CD8-positive, alpha-beta memory T cell (primary cell): ENCODE measurements around the gene KIAA0513. TPM values are rescaled to one million over a fixed set of nuclear protein-coding genes. Genes with fewer than 3 reads are reported as not detected.

ENCODE experiments used
- CTCF ChIA-PET: fragments of 350-600 bp; sonication (Branson Sonifier 250); formaldehyde crosslinking; loops from one replicate; lab custom pipeline; 2021; ENCODE audit warnings: antibody characterized with exemption; lab: Charles Lee
- POLR2A ChIA-PET: fragments of 350-600 bp; sonication (Branson Sonifier 250); formaldehyde crosslinking; loops from one replicate; lab custom pipeline; 2021; ENCODE audit warnings: antibody characterized with exemption; lab: Charles Lee
- DNase-seq, 5 donors: peaks; one replicate each; pipeline versions ENCODE4 v3.0.0 to v3.0.0-alpha.2; 2020 to 2022; ENCODE audit warnings: mixed read lengths in 1 of 5
- H3K27ac ChIP-seq: one replicate; pipeline ENCODE4 v1.7.0; 2013; ENCODE audit warnings: low read depth, mild to moderate bottlenecking, low read length, moderate library complexity
- H3K27me3 ChIP-seq: 2 replicates; pipeline ENCODE4 v1.7.0; 2013; ENCODE audit warnings: low read length, mild to moderate bottlenecking; ENCODE audit not compliant: insufficient read depth, poor library complexity, severe bottlenecking
- H3K36me3 ChIP-seq: 2 replicates; pipeline ENCODE4 v1.7.0; 2013; ENCODE audit warnings: mild to moderate bottlenecking, low read length, moderate library complexity; ENCODE audit not compliant: insufficient read depth
- H3K4me1 ChIP-seq: 2 replicates; pipeline ENCODE4 v1.7.0; 2013; ENCODE audit warnings: mild to moderate bottlenecking, low read length, moderate library complexity; ENCODE audit not compliant: insufficient read depth
- H3K4me3 ChIP-seq: 2 replicates; pipeline ENCODE4 v1.7.0; 2013; ENCODE audit warnings: mild to moderate bottlenecking, low read length
- H3K9me3 ChIP-seq: 2 replicates; pipeline ENCODE4 v1.7.0; 2013; ENCODE audit warnings: mild to moderate bottlenecking, low read length
- H3K27ac Mint-ChIP-seq, 8 donors: one replicate each; pipeline ENCODE4 v1.8.0; 2020 to 2021; ENCODE audit warnings: mixed read lengths in 8 of 8, mild to moderate bottlenecking in 6 of 8, inconsistent platforms in 3 of 8, moderate library complexity in 3 of 8
- H3K27me3 Mint-ChIP-seq, 2 donors: one replicate each; pipeline ENCODE4 v1.8.0; 2020 to 2021; ENCODE audit warnings: mixed read lengths in 2 of 2, mild to moderate bottlenecking in 1 of 2, moderate library complexity in 1 of 2
- H3K36me3 Mint-ChIP-seq, 3 donors: one replicate each; pipeline ENCODE4 v1.8.0; 2020 to 2021; ENCODE audit warnings: mixed read lengths in 3 of 3, inconsistent platforms in 1 of 3, mild to moderate bottlenecking in 1 of 3
- H3K4me1 Mint-ChIP-seq, 3 donors: one replicate each; pipeline ENCODE4 v1.8.0; 2020 to 2021; ENCODE audit warnings: mixed read lengths in 3 of 3, inconsistent platforms in 1 of 3, mild to moderate bottlenecking in 1 of 3
- H3K4me3 Mint-ChIP-seq, 7 donors: one replicate each; pipeline ENCODE4 v1.8.0; 2020 to 2021; ENCODE audit warnings: mixed read lengths in 7 of 7, mild to moderate bottlenecking in 6 of 7, moderate library complexity in 4 of 7, inconsistent platforms in 2 of 7
- H3K9me3 Mint-ChIP-seq, 5 donors: one replicate each; pipeline ENCODE4 v1.8.0; 2020 to 2022; ENCODE audit warnings: mixed read lengths in 5 of 5, mild to moderate bottlenecking in 3 of 5, moderate library complexity in 2 of 5, inconsistent platforms in 1 of 5
- polyA plus RNA-seq: library from polyadenylated mRNA; unstranded; fragments of 300-500 nt; fragmentation: Illumina TruSeq; gene quantifications from one replicate; pipeline ENCODE4 v1.2.3, GENCODE V29; 2021
- total RNA-seq, 2 experiments: library from RNA; stranded (reverse); gene quantifications; one replicate each; pipeline ENCODE4 v1.2.3, GENCODE V29; 2021

KIAA0513 gene
- total and polyA plus RNA-seq, 3 experiments from 2014 or later: 7.2 to 13.5 (median 13.2) TPM

- no peak overlapping the region for H3K4me3 Mint-ChIP-seq
- Histone ChIP-seq H3K27ac (no peak overlapping the region), H3K4me1 (peaks cover 3% of the 10 kb centered on the region), H3K27me3 (no peaks in the 10 kb centered on the region), H3K9me3 (no peaks in the 10 kb centered on the region), H3K4me3 (no peak overlapping the region), H3K36me3 (no peaks in the 10 kb centered on the region)
- DNase-seq: no peak
- H3K27me3 Mint-ChIP-seq: no peaks in the 10 kb centered on the region
- ChIA-PET CTCF (no interaction called here), POLR2A (no interaction called here)
- peaks cover 2 to 17% (median 5%) of the 10 kb centered on the region in 3 donors for H3K4me1 Mint-ChIP-seq
- H3K36me3 Mint-ChIP-seq: peaks cover 0 to 37% (median 3%) of the 10 kb centered on the region in 3 donors
- peak overlapping the region in 1 of 8 donors; percentile 8 for H3K27ac Mint-ChIP-seq
- no peaks in the 10 kb centered on the region for H3K9me3 Mint-ChIP-seq
Observed at GRCh38 chr16:85034591-85035433, 7.2 kb downstream of the KIAA0513 start.

DNA sequence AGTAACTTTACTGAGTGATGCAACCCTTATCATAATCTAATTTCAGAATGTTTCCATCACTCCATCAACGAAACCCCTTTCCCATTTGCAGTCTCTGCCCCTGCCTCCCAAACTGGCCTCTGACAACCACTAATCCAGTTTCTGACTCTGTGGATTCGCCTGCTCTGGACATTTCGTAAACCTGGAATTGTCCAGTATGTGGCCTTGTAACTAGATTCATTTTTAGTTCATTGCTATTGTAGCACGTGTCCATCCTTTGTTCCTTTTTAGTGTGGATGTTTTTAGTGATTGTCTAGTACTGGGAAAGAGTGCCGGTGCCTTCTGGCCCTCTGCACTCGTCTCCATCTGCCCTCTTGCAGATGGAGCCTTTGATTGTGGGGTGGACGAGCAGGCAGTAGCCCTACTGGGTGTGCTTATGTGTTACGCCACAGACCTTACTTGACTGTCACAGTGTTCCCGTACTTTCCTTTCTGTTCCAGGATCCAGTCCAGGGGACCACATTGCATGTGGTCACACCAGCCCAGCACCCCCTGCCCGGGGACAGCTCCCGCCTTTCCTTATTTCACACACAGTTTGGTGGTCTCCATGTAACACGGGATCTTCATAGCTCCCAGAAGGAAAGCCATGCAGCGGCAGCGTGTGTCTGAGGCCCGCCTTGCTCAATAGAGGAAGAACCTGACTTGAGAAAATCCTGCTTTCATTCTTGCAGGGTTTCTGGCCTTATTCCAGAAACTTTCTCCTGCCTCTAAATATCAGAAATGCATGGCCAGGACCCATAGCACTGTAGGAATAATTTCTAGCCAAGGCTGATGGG is 8.8 kb downstream of the KIAA0513 start:
- H3K27ac ChIP-seq: no peak overlapping the region
- Mint-ChIP-seq H3K27ac (peak overlapping the region in 1 of 8 donors; percentile 35), H3K27me3 (no peaks in the 10 kb centered on the region), H3K4me3 (no peak overlapping the region), H3K4me1 (peaks cover 0 to 8% (median 4%) of the 10 kb centered on the region in 3 donors), H3K9me3 (no peaks in the 10 kb centered on the region), H3K36me3 (peaks cover 0 to 36% (median 5%) of the 10 kb centered on the region in 3 donors)
- no peak overlapping the region for H3K4me3 ChIP-seq
- CTCF ChIA-PET: no interaction called here
- DNase-seq: no peak
- H3K27me3 ChIP-seq: no peaks in the 10 kb centered on the region
- H3K9me3 ChIP-seq: no peaks in the 10 kb centered on the region
- H3K4me1 ChIP-seq: no peaks in the 10 kb centered on the region
- no peaks in the 10 kb centered on the region for H3K36me3 ChIP-seq
- POLR2A ChIA-PET: no interaction called here

GRCh38 chr16:85037050-85037410 is 9.4 kb downstream of the KIAA0513 start:
- no peak overlapping the region for H3K27ac Mint-ChIP-seq
- no peaks in the 10 kb centered on the region for H3K36me3 ChIP-seq
- peaks cover 0 to 34% (median 7%) of the 10 kb centered on the region in 3 donors for H3K36me3 Mint-ChIP-seq
- ChIA-PET CTCF (no interaction called here), POLR2A (no interaction called here)
- no peaks in the 10 kb centered on the region for H3K9me3 Mint-ChIP-seq
- no peaks in the 10 kb centered on the region for H3K27me3 ChIP-seq
- no peak for DNase-seq
- H3K27me3 Mint-ChIP-seq: no peaks in the 10 kb centered on the region
- H3K4me1 ChIP-seq: no peaks in the 10 kb centered on the region
- H3K9me3 ChIP-seq: no peaks in the 10 kb centered on the region
- peaks cover 0 to 5% (median 1%) of the 10 kb centered on the region in 3 donors for H3K4me1 Mint-ChIP-seq
- H3K4me3 ChIP-seq: no peak overlapping the region
- no peak overlapping the region for H3K4me3 Mint-ChIP-seq
- H3K27ac ChIP-seq: no peak overlapping the region

DNA sequence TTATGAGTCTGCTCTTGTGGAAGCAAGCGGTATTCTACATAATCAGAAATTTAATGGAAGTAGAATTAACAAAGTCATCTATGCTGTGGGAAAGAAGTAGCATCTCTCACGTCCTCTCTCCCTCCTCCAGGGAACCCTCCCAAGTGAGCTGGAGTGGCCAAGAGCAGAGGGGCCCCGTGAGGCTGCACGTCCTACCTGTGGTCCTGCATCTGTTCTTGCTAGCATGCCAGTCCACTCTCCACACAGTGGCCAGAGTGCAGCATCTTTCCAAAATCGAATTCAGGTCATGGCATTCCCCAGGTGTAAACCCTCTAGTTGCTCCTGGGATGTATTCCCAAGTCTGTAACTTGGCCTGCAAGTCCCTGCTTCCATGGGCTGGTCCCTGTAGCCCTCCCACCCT is 10.1 kb downstream of the KIAA0513 start:
- CTCF ChIA-PET: no interaction called here

DNA sequence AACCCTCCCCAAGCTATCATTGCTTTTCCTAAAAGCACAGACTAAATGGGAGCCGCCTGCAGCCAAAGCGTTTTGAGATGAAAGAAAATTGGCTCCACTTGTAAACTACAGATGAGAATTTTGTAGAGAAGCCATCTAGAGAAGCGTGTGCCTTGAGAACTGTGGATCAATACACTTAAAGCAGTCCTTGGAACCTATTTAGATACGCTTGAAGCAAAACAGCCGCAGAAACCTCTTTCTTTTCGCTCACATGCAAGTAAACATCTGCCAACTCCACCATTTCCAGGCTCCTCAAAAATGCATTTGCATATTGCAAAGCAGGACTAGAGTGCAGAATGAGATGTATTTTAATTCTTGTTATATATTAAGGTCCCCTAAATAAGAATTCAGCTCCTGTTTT is 13.1 kb downstream of the KIAA0513 start:
- Histone ChIP-seq H3K4me3 (no peak overlapping the region), H3K27me3 (no peaks in the 10 kb centered on the region), H3K4me1 (no peaks in the 10 kb centered on the region), H3K36me3 (no peaks in the 10 kb centered on the region), H3K9me3 (no peaks in the 10 kb centered on the region), H3K27ac (no peak overlapping the region)
- H3K4me3 Mint-ChIP-seq: no peak overlapping the region
- peaks cover 0 to 24% (median 10%) of the 10 kb centered on the region in 3 donors for H3K36me3 Mint-ChIP-seq
- ChIA-PET CTCF (no interaction called here), POLR2A (no interaction called here)
- no peaks in the 10 kb centered on the region for H3K4me1 Mint-ChIP-seq
- H3K27ac Mint-ChIP-seq: no peak overlapping the region
- H3K27me3 Mint-ChIP-seq: no peaks in the 10 kb centered on the region
- no peaks in the 10 kb centered on the region for H3K9me3 Mint-ChIP-seq
- no peak for DNase-seq

More for the DNA sequence above, 10.1 kb downstream of the KIAA0513 start:
- peaks cover 0 to 30% (median 7%) of the 10 kb centered on the region in 3 donors for H3K36me3 Mint-ChIP-seq
- Histone ChIP-seq H3K9me3 (no peaks in the 10 kb centered on the region), H3K27me3 (no peaks in the 10 kb centered on the region), H3K4me1 (no peaks in the 10 kb centered on the region), H3K4me3 (no peak overlapping the region), H3K36me3 (no peaks in the 10 kb centered on the region), H3K27ac (no peak overlapping the region)
- H3K27me3 Mint-ChIP-seq: no peaks in the 10 kb centered on the region
- peak overlapping the region in 1 of 8 donors; percentile 8 for H3K27ac Mint-ChIP-seq
- no peak overlapping the region for H3K4me3 Mint-ChIP-seq
- POLR2A ChIA-PET: no interaction called here
- no peaks in the 10 kb centered on the region for H3K9me3 Mint-ChIP-seq
- no peak for DNase-seq
- H3K4me1 Mint-ChIP-seq: peaks cover 0 to 5% (median 1%) of the 10 kb centered on the region in 3 donors

DNA sequence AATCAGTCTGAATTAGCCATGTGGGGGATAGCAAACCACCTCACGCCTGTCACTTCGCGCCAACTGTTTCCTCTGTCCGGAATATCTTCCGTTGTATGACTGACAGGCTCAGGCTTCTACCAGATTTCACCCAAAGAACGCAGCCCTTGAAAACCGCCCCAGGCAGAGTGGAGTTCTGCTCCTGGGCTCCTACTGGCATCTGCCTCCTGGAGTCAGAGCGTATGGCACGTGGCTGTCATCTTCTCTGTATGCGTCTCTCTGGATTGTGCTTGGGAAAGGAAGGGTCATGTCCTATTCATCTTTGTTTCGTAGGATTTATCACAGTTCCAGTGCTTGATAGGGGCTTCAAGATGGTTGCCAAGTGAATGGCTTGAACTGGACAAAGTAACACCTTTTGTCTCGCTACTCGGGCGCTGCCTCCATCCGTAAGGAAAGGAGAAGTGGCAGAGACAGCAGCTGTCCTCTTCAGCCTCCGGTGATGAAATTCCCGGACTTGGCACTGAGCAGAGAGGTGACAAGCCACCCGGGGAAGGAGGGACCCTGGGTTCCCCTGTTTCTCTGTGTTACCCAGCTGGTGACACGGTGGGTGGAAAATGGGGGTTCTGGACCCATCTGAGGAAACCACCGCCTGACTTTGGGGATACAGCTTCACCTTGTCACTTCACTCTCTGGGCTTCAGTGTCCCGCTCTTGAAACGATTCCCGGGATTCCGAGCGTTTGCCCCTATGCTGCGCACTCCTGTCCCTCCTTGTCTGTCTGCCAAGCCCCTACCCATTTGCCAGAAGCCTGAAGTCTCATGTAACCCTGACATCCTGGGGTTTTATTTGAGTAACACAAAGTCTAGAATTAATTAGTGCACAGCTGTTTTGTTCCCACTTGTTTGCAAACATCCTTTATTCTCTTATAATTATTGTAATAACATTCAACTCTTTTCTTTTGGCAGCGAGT is 13.9 kb downstream of the KIAA0513 start:
- POLR2A ChIA-PET: no interaction called here

DNA sequence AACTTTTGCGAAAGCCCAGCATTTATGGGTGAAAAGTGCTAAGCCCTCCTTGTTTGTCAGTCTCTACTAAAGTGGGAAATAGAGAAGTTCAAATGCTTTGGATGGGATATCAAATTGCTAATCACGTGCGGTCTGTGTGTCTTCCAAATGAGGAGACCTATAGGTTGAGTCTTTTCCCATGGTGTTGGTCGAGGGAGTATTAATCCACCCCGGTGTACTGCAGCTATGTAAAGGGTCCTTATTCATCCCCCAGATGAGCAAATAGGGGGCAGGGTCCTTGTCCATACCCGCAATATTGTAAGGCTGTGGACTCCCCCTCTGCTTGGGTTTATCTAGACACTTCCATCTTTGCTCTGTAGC is 14.6 kb downstream of the KIAA0513 start:
- no peaks in the 10 kb centered on the region for H3K9me3 Mint-ChIP-seq
- no peak for DNase-seq
- ChIA-PET POLR2A (no interaction called here), CTCF (no interaction called here)
- no peak overlapping the region for H3K27ac ChIP-seq
- no peaks in the 10 kb centered on the region for H3K27me3 Mint-ChIP-seq
- H3K27me3 ChIP-seq: no peaks in the 10 kb centered on the region
- H3K36me3 Mint-ChIP-seq: peaks cover 0 to 23% (median 13%) of the 10 kb centered on the region in 3 donors
- H3K27ac Mint-ChIP-seq: no peak overlapping the region
- H3K9me3 ChIP-seq: no peaks in the 10 kb centered on the region
- no peaks in the 10 kb centered on the region for H3K36me3 ChIP-seq
- H3K4me1 Mint-ChIP-seq: peaks cover 5 to 13% (median 10%) of the 10 kb centered on the region in 3 donors
- H3K4me1 ChIP-seq: no peaks in the 10 kb centered on the region
- H3K4me3 Mint-ChIP-seq: no peak overlapping the region
- no peak overlapping the region for H3K4me3 ChIP-seq

More for the DNA sequence above, 13.9 kb downstream of the KIAA0513 start:
- H3K9me3 Mint-ChIP-seq: no peaks in the 10 kb centered on the region
- Histone ChIP-seq H3K27ac (no peak overlapping the region), H3K27me3 (no peaks in the 10 kb centered on the region), H3K36me3 (no peaks in the 10 kb centered on the region), H3K4me1 (no peaks in the 10 kb centered on the region), H3K4me3 (no peak overlapping the region), H3K9me3 (no peaks in the 10 kb centered on the region)
- H3K36me3 Mint-ChIP-seq: peaks cover 0 to 29% (median 12%) of the 10 kb centered on the region in 3 donors
- H3K4me1 Mint-ChIP-seq: peaks cover 2 to 7% (median 7%) of the 10 kb centered on the region in 3 donors
- peak overlapping the region in 1 of 8 donors; percentile 88 for H3K27ac Mint-ChIP-seq
- H3K27me3 Mint-ChIP-seq: no peaks in the 10 kb centered on the region
- no peak overlapping the region for H3K4me3 Mint-ChIP-seq
- CTCF ChIA-PET: no interaction called here
- DNase-seq: no peak
